Measurements from ENCODE around the gene CXorf65.

GRCh38 chrX:71154641-71155040 is 48.1 kb upstream of the CXorf65 start:
- no peak for TF ChIP-seq CTCF (IDR thresholded peaks at IDR 0.05)
- no peak for TF ChIP-seq POLR2A (IDR thresholded peaks at IDR 0.05)
- TF ChIP-seq POLR2AphosphoS5 (IDR thresholded peaks at IDR 0.05), result no peak
- no peak for TF ChIP-seq EP300 (IDR thresholded peaks at IDR 0.05)

Measured in stomach (tissue), 4 donors.